Esophagus squamous epithelium (tissue), 5 donors: ENCODE results near the gene BBS9. TPM values are rescaled to one million over a fixed set of nuclear protein-coding genes. Genes with fewer than 3 reads are reported as not detected.
A peak's percentile ranks its signal among the peaks of the same experiment; 100 is the strongest.

ENCODE experiments used
- DNase-seq: peaks from one replicate; lab custom pipeline; 2025; lab: John Stamatoyannopoulos, UW
- H3K27ac ChIP-seq, 4 donors: fragments of 200-600 bp; sonication (generic); one replicate each; pipeline ENCODE4 v1.5.1; 2016 to 2019; ENCODE audit warnings: mild to moderate bottlenecking in 1 of 4
- H3K27me3 ChIP-seq, 4 donors: fragments of 200-600 bp; sonication (generic); 1 replicate in 3 of 4; 2 replicates in 1 of 4; pipeline versions ENCODE4 v1.5.1 to v1.6.0; 2017 to 2021; ENCODE audit warnings: antibody characterized with exemption in 1 of 4
- H3K36me3 ChIP-seq, 3 donors: fragments of 200-600 bp; sonication (generic); one replicate each; pipeline ENCODE4 v1.5.1; 2016 to 2019
- H3K4me1 ChIP-seq, 3 donors: fragments of 200-600 bp; sonication (generic); one replicate each; pipeline ENCODE4 v1.5.1; 2017 to 2019
- H3K4me3 ChIP-seq, 4 donors: fragments of 200-600 bp; sonication (generic); 1 replicate in 3 of 4; 2 replicates in 1 of 4; pipeline ENCODE4 v1.5.1; 2016 to 2019; ENCODE audit warnings: mild to moderate bottlenecking in 2 of 4, moderate library complexity in 1 of 4
- H3K9me3 ChIP-seq, 3 donors: fragments of 200-600 bp; sonication (generic); one replicate each; pipeline ENCODE4 v1.5.1; 2016 to 2019
- CTCF ChIP-seq, 6 experiments: fragments of 450-650 bp in 4 of 6; fragments of 200-600 bp in 2 of 6; sonication (generic) in 2 of 6; IDR thresholded peaks; one replicate each; pipeline ENCODE4 v1.5.1; 2016 to 2019; ENCODE audit warnings: antibody characterized with exemption in 6 of 6, mild to moderate bottlenecking in 4 of 6, moderate library complexity in 4 of 6
- POLR2A ChIP-seq, 4 donors: fragments of 450-650 bp; IDR thresholded peaks; one replicate each; pipeline ENCODE4 v1.6.1; 2017; ENCODE audit warnings: antibody characterized with exemption in 4 of 4, mild to moderate bottlenecking in 4 of 4, moderate library complexity in 3 of 4
- WGBS, 2 donors: methylation state at CpG; one replicate each; pipeline ENCODE4 v1.1.5; 2018; 5-methylcytosine and 5-hydroxymethylcytosine counted together
- intact Hi-C: fragments of 100-400 bp; cut with DNase I; formaldehyde crosslinking; loops from one replicate; pipeline ENCODE4 v1.15.0; 2022
- total RNA-seq, 4 donors: library from RNA; depleted of rRNA; stranded (reverse); fragments of >200 nt; gene quantifications; one replicate each; pipeline ENCODE4 v1.1.0, GENCODE V29; 2016
- donor health status: DM: yes; HTN: yes; CAD: no.

Gene BBS9
- total RNA-seq, 4 donors from 2014 or later, result 4.8 to 16.8 (median 7.6) TPM

- 88 to 90% methylated on average over 8 of the region's 8 CpGs for WGBS, 2 donors
These were observed 293.7 kb downstream of the BBS9 start for GRCh38 chr7:33422825-33423645.

GRCh38 chr7:33423646-33424020 is 294.3 kb downstream of the BBS9 start:
- Histone ChIP-seq H3K4me3 (no peak overlapping the region), H3K4me1 (no peaks in the 10 kb centered on the region), H3K27me3 (no peaks in the 10 kb centered on the region), H3K9me3 (no peaks in the 10 kb centered on the region), H3K36me3 (no peaks in the 10 kb centered on the region), H3K27ac (no peak overlapping the region)
- TF ChIP-seq CTCF (IDR thresholded peaks at IDR 0.05), result peak in 1 of 6 experiments; percentile 48
- TF ChIP-seq POLR2A (IDR thresholded peaks at IDR 0.05), result no peak
- WGBS, 2 donors, result 56 to 90% methylated on average over 1 of the region's 1 CpG
- DNase-seq, result no peak
- intact Hi-C loops, result no loop called here

More at GRCh38 chr7:33422825-33423645, 293.7 kb downstream of the BBS9 start:
- no peaks in the 10 kb centered on the region for H3K27me3 ChIP-seq
- H3K4me3 ChIP-seq, result no peak overlapping the region
- H3K4me1 ChIP-seq, result no peaks in the 10 kb centered on the region
- intact Hi-C loops, result no loop called here
- TF ChIP-seq POLR2A (IDR thresholded peaks at IDR 0.05), result no peak
- no peak for TF ChIP-seq CTCF (IDR thresholded peaks at IDR 0.05)
- no peaks in the 10 kb centered on the region for H3K9me3 ChIP-seq
- H3K36me3 ChIP-seq, result no peaks in the 10 kb centered on the region
- H3K27ac ChIP-seq, result no peak overlapping the region
- no peak for DNase-seq

GRCh38 chr7:33425395-33425794 is 296.0 kb downstream of the BBS9 start:
- Histone ChIP-seq H3K4me1 (no peaks in the 10 kb centered on the region), H3K27ac (no peak overlapping the region), H3K27me3 (no peaks in the 10 kb centered on the region), H3K4me3 (no peak overlapping the region), H3K9me3 (no peaks in the 10 kb centered on the region), H3K36me3 (no peaks in the 10 kb centered on the region)
- intact Hi-C loops, result no loop called here
- TF ChIP-seq CTCF (IDR thresholded peaks at IDR 0.05), result no peak
- 81 to 90% methylated on average over 5 of the region's 5 CpGs for WGBS, 2 donors
- DNase-seq, result no peak

- DNase-seq, result no peak
- no peaks in the 10 kb centered on the region for H3K27me3 ChIP-seq
- H3K27ac ChIP-seq, result no peak overlapping the region
- H3K36me3 ChIP-seq, result no peaks in the 10 kb centered on the region
- H3K4me3 ChIP-seq, result no peak overlapping the region
- 76% methylated on average over 5 of the region's 5 CpGs for WGBS, 2 donors
- no peaks in the 10 kb centered on the region for H3K9me3 ChIP-seq
- TF ChIP-seq CTCF (IDR thresholded peaks at IDR 0.05) (no peak), POLR2A (IDR thresholded peaks at IDR 0.05) (no peak)
- no peaks in the 10 kb centered on the region for H3K4me1 ChIP-seq
- intact Hi-C loops, result no loop called here
These were observed 296.7 kb downstream of the BBS9 start for GRCh38 chr7:33425929-33426678.

GRCh38 chr7:33428415-33428814 is 299.1 kb downstream of the BBS9 start:
- no peak overlapping the region for H3K27ac ChIP-seq
- no peak for TF ChIP-seq CTCF (IDR thresholded peaks at IDR 0.05)
- no peak overlapping the region for H3K4me3 ChIP-seq
- no peaks in the 10 kb centered on the region for H3K36me3 ChIP-seq
- H3K4me1 ChIP-seq, result no peaks in the 10 kb centered on the region
- DNase-seq, result no peak
- no peaks in the 10 kb centered on the region for H3K9me3 ChIP-seq
- intact Hi-C loops, result no loop called here
- H3K27me3 ChIP-seq, result no peaks in the 10 kb centered on the region
